Measurements from ENCODE around the gene VTA1.
"Not testable (repeated sequence)": the region's sequence is repeated elsewhere in the genome, so short reads cannot be mapped to it uniquely, and the experiment has no call there.

The VTA1 gene

DNA sequence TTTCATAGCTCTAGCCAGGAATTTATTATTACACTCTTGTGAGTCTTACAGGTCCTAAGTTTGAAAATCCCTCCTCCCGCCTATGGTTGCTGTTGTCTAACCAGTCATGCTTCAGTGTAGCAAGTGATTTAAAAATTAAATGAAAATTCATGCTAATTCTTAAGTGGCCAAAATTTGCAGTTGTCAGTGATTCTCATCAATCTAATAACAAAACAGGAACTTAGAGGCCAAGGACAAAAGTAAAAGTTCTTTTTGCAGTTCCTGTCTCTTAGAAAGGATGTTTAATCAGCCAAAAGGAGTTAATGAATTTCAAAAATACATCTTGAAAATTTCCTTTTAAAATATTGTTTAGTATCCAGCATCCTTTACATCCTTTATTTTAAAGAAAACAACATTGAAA, 36.3 kb downstream of the VTA1 start:
- H3K4me3 ChIP-seq: no peak overlapping the region
- no peaks in the 10 kb centered on the region for H3K27me3 ChIP-seq (ENCODE audit: low read depth)
- no peaks in the 10 kb centered on the region for H3K36me3 ChIP-seq (replicated peaks)
- in situ Hi-C loops (cut with MboI; ENCODE audit: low sequenced_read_pairs): no loop called here
- H3K9me3 ChIP-seq: no peaks in the 10 kb centered on the region
- DNase-seq (ENCODE audit: low spot score in 2 of 2): no peak
- peaks cover 13% of the 10 kb centered on the region for H3K4me1 ChIP-seq

DNA sequence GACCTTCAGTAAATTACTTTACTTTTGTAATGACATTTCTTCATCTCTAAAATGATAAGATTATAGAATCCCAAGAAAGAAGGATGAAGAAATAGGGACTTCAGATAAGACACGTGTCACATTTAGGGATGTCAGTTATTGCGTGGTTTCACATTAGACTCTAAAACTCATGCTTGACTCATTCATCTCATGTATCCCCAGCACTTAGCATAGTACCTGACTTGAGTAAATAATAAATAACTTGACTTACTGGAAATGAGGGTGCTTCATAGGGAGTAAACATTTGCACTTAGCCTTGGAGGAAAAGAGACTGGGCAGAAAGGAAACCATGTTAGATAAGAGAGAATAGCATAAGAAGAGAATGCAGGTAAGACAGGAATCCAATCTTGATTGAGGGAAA, 37.2 kb downstream of the VTA1 start:
- H3K4me3 ChIP-seq: no peak overlapping the region
- in situ Hi-C loops (cut with MboI; ENCODE audit: low sequenced_read_pairs): no loop called here
- H3K27me3 ChIP-seq (ENCODE audit: low read depth): no peaks in the 10 kb centered on the region
- H3K36me3 ChIP-seq (replicated peaks): no peaks in the 10 kb centered on the region
- DNase-seq (ENCODE audit: low spot score in 2 of 2): no peak
- H3K9me3 ChIP-seq: no peaks in the 10 kb centered on the region
- H3K4me1 ChIP-seq: peaks cover 13% of the 10 kb centered on the region

DNA sequence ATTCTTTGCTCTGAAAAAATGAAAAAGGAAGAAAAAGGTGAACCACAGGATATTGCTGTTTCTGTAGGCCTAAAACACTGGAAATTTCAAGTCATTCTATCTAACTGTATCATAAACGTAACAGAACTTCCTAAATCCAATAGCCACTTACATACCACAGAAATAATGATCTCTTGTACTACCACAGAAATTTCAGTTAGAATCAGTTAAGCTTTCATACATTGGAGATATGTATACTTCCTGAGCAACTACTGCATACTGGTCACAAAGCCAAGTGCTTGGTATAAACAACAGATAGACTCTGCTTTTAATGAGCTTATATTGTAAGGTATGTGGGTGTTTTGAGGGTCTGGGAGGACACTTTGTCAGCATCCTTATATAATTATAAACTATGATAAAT, 38.6 kb downstream of the VTA1 start:
- Histone ChIP-seq H3K27me3 (ENCODE audit: low read depth) (no peaks in the 10 kb centered on the region), H3K9me3 (no peaks in the 10 kb centered on the region), H3K4me1 (peaks cover 13% of the 10 kb centered on the region), H3K36me3 (replicated peaks) (0 out of 2 replicates have a peak, but pooled peaks cover 2% of the 10 kb centered on the region), H3K4me3 (no peak overlapping the region)
- in situ Hi-C loops (cut with MboI; ENCODE audit: low sequenced_read_pairs): no loop called here
- DNase-seq (ENCODE audit: low spot score in 2 of 2): no peak

DNA sequence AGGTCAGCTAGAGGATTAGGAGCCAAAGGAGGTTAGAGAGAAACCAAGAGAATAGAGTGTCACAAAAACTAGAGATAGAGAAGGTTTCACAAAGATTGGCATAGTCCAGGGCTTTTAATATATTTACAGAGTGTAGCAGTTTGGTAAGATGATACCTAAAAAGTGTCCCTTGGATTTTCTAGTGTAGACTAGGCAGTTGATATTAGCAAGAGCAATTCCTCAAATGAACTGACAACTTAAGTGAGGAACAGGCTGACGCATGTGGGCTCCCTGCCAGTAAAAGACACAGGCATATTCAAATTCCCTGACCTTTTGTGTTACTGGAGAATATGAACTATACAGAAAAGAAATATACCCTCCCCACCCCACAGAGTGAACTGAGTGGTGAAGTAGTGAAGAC, 40.1 kb downstream of the VTA1 start:
- 0 out of 2 replicates have a peak, but pooled peaks cover 3% of the 10 kb centered on the region for H3K36me3 ChIP-seq (replicated peaks)
- no peaks in the 10 kb centered on the region for H3K27me3 ChIP-seq (ENCODE audit: low read depth)
- DNase-seq (ENCODE audit: low spot score in 2 of 2): peak; percentile 43 to 59
- peaks cover 7% of the 10 kb centered on the region for H3K4me1 ChIP-seq
- in situ Hi-C loops (cut with MboI; ENCODE audit: low sequenced_read_pairs): no loop called here
- no peaks in the 10 kb centered on the region for H3K9me3 ChIP-seq
- H3K4me3 ChIP-seq: no peak overlapping the region

DNA sequence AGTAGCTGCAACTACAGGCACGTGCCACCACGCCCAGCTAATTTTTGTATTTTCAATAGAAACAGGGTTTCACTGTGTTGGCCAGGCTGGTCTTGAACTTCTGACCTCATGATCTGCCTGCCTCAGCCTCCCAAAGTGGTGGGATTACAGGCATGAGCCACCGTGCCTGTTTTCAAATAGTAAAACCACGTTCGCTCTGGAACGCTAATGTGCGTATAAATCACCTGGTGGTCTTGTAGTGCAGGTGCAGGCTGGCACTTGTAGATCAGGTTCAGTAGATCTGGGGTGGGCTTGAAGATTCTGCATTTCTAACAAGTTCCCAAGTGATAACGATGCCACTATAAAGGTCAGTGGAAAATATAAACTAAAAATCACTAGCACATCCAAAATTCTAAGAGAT, 41.3 kb downstream of the VTA1 start:
- DNase-seq (ENCODE audit: low spot score in 2 of 2); in situ Hi-C loops (cut with MboI; ENCODE audit: low sequenced_read_pairs): not testable (repeated sequence)

DNA sequence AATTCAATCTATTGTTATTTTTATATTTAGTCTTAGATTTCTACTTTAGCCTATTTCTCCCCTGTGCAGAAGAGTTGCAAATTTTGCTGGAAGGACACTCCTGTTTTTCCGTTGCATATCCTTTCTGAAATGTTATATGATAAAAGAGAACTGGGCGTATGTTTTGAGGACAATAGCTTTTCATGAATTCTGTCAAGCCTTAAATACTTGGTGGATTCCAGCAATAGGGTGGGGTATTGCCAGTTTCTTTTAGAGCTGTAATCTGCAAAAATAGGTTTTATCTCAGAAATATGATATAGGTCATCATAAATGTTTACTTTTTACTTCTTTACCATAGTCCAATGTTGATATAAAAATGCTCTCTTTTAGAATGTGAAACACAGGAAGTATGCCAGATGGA, 42.0 kb downstream of the VTA1 start:
- 0 out of 2 replicates have a peak, but pooled peaks cover 3% of the 10 kb centered on the region for H3K36me3 ChIP-seq (replicated peaks)
- peaks cover 6% of the 10 kb centered on the region for H3K4me1 ChIP-seq
- in situ Hi-C loops (cut with MboI; ENCODE audit: low sequenced_read_pairs): no loop called here
- H3K9me3 ChIP-seq: no peaks in the 10 kb centered on the region
- no peak for DNase-seq (ENCODE audit: low spot score in 2 of 2)
- no peaks in the 10 kb centered on the region for H3K27me3 ChIP-seq (ENCODE audit: low read depth)
- H3K4me3 ChIP-seq: no peak overlapping the region

More for the DNA sequence above, 41.3 kb downstream of the VTA1 start:
- not testable (repeated sequence) for H3K9me3 ChIP-seq; H3K27me3 ChIP-seq (ENCODE audit: low read depth); H3K4me1 ChIP-seq; H3K4me3 ChIP-seq; H3K36me3 ChIP-seq (replicated peaks)

DNA sequence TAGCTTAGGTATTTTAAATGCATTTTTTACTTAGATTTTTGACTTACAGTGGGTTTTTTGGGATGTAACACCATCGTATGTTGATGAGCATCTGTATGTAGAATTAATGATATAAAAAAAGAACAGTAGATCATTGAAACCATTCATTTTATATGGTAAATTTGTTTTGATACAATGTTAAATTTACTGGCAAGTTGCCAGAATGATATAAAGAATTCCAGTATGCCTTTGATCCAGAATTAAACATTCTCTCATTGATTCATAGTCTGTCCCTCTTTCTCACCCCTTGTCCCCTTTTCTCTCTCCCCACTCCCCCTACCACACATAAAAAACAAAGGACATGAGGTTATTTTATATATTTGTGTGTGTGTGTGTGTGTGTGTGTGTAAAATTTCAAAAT, 45.3 kb downstream of the VTA1 start:
- H3K4me3 ChIP-seq: no peak overlapping the region
- DNase-seq (ENCODE audit: low spot score in 2 of 2): no peak
- no peaks in the 10 kb centered on the region for H3K9me3 ChIP-seq
- H3K4me1 ChIP-seq: peaks cover 3% of the 10 kb centered on the region
- H3K36me3 ChIP-seq (replicated peaks): 0 out of 2 replicates have a peak, but pooled peaks cover 3% of the 10 kb centered on the region
- H3K27me3 ChIP-seq (ENCODE audit: low read depth): no peaks in the 10 kb centered on the region
- in situ Hi-C loops (cut with MboI; ENCODE audit: low sequenced_read_pairs): no loop called here

DNA sequence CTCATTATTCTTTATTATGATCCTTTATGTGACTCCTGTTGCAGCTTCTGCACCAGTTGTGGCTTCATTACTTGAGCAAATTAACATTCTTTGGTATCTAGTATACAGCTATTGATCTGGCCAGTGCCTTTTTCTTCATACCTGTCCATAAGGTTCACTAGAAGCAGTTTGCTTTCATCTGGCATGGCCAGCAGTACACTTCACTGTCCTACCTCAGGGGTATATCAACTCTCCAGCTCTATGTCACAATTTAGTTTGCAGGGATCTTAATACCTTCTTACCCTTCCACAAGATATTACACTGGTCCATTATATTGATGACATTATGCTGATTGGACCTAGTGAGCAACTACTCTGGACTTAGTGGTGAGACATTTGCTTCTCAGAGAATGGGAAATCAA, 46.6 kb downstream of the VTA1 start:
- Histone ChIP-seq H3K9me3 (no peaks in the 10 kb centered on the region), H3K36me3 (replicated peaks) (0 out of 2 replicates have a peak, but pooled peaks cover 3% of the 10 kb centered on the region), H3K27me3 (ENCODE audit: low read depth) (no peaks in the 10 kb centered on the region), H3K4me1 (no peaks in the 10 kb centered on the region), H3K4me3 (no peak overlapping the region)
- no peak for DNase-seq (ENCODE audit: low spot score in 2 of 2)
- in situ Hi-C loops (cut with MboI; ENCODE audit: low sequenced_read_pairs): no loop called here

DNA sequence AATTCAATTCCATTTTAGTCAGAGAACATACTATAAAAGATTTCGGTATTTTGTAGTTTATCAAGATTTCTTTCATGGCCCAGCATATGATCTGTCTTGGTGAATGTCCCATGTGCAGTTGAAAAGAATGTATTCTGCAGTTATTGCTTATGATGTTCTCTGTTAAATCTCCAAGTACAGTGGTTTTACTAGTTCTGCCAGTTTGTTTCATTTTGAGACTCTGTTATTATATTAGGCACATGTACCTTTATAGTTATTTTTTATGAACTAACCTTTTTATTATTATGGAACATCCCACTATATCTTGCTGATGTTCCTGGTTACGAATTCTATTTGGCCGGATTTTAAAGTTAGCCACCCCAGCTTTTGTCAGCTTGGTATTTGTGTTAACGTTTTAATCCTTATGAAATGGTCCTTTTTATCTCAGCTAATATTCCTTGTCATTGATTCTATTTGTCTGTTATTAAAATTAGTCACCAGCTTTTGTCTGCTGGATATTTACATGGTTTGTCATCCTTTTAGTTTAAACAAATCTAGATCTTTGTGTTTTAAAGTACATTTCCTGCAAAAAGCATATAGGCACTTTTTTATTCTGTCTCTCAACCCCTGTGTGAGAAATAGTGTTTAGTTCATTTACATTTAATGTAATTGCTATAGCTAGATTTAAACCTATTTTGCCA, 48.9 kb downstream of the VTA1 start:
- H3K4me3 ChIP-seq: no peak overlapping the region
- H3K4me1 ChIP-seq: no peaks in the 10 kb centered on the region
- no peaks in the 10 kb centered on the region for H3K9me3 ChIP-seq
- DNase-seq (ENCODE audit: low spot score in 2 of 2): no peak
- no peaks in the 10 kb centered on the region; the same call in 1 of the 2 replicates for H3K36me3 ChIP-seq (replicated peaks)
- in situ Hi-C loops (cut with MboI; ENCODE audit: low sequenced_read_pairs): no loop called here
- no peaks in the 10 kb centered on the region for H3K27me3 ChIP-seq (ENCODE audit: low read depth)

DNA sequence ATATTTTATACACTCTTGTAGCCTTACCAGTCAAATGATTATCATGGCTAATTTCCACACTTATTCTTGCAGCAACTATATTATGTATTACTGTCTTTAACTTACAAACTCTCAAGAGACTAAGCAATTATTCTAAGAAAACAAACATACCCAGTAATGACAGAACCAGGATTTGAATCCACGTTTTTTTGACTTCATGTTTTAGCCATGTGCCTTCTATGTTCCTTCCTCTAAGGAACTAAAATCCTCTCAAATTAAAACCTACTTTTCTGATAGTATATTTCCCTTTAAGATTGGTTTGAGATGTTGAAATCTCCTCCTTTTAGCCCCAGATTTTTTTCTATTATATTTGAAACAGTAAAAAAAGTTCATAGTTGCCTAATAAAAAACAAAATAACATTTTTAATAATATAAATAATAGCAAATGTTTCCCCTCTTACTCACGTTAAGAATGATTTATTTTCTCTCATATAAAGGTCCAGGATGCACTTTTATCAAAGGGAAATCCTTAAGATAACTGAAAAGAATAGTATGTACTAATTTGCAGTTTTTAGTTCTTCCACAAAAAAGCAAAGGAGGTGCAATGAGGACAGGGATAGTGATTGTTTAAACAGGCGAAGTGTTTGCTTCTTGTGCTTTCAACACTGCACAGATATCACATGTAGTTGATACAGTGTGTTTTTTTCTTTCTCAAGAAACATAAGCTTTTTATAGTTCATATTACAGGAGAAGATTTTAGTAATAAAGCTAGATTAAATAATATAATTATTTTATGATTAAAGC, 54.0 kb downstream of the VTA1 start:
- peaks cover 8% of the 10 kb centered on the region for H3K36me3 ChIP-seq (replicated peaks)
- no peak overlapping the region for H3K4me3 ChIP-seq
- no peaks in the 10 kb centered on the region for H3K4me1 ChIP-seq
- no peaks in the 10 kb centered on the region for H3K9me3 ChIP-seq
- in situ Hi-C loops (cut with MboI; ENCODE audit: low sequenced_read_pairs): no loop called here
- no peaks in the 10 kb centered on the region for H3K27me3 ChIP-seq (ENCODE audit: low read depth)
- DNase-seq (ENCODE audit: low spot score in 2 of 2): no peak

DNA sequence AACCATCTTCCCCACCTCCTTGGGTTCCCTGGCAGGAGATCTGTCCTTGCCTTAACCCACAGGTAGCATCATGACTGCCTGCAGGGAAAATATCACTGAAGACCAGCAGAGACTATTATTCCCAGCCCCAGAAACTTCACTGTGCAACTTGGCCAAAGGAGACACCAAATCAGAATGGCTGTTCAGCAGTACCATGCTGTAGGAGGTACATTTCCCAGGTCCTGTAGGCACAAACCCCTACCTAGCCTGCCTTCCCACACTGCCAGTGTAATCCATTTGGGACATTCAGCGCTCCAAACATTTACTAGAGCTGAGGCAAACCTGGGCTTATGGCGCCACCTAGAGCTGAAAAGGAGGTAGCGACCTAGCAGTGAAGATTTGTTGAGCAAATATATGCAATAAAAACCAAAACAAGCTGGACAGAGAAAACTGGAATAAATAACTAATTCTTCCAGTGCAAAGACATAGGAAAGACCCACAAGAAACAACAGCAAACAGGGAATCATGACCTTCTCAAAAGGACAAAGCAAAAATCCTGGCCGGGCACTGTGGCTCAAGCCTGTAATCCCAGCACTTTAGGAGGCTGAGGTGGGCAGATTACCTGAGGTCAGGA, 60.3 kb downstream of the VTA1 start:
- peak; percentile 25 to 73 for DNase-seq (ENCODE audit: low spot score in 2 of 2)
- in situ Hi-C loops (cut with MboI; ENCODE audit: low sequenced_read_pairs): no loop called here
- no peaks in the 10 kb centered on the region for H3K9me3 ChIP-seq
- no peaks in the 10 kb centered on the region for H3K27me3 ChIP-seq (ENCODE audit: low read depth)
- H3K36me3 ChIP-seq (replicated peaks): peaks cover 11% of the 10 kb centered on the region
- no peaks in the 10 kb centered on the region for H3K4me1 ChIP-seq
- no peak overlapping the region for H3K4me3 ChIP-seq

DNA sequence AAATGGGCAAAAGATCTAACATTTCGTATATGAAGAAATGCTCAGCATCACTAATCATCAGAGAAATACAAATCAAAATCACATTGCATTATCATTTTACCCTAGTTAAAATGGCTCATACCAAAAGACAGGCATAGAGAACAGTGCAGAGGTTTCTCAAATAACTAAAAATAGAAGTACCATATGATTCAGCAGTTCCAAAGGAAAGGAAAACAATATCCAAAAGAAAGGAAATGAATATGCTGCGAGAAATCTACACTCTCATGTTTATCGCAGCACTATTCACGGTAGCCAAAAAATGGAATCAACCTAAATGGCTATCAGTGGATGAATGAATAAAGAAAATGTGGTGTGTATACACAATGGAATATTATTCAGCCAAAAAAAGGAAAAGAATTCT, 63.5 kb downstream of the VTA1 start:
- no peaks in the 10 kb centered on the region for H3K27me3 ChIP-seq (ENCODE audit: low read depth)
- DNase-seq (ENCODE audit: low spot score in 2 of 2): no peak
- no peak overlapping the region for H3K4me3 ChIP-seq
- no peaks in the 10 kb centered on the region for H3K4me1 ChIP-seq
- peaks cover 6% of the 10 kb centered on the region; the same call in 1 of the 2 replicates for H3K36me3 ChIP-seq (replicated peaks)
- H3K9me3 ChIP-seq: no peaks in the 10 kb centered on the region
- in situ Hi-C loops (cut with MboI; ENCODE audit: low sequenced_read_pairs): no loop called here

DNA sequence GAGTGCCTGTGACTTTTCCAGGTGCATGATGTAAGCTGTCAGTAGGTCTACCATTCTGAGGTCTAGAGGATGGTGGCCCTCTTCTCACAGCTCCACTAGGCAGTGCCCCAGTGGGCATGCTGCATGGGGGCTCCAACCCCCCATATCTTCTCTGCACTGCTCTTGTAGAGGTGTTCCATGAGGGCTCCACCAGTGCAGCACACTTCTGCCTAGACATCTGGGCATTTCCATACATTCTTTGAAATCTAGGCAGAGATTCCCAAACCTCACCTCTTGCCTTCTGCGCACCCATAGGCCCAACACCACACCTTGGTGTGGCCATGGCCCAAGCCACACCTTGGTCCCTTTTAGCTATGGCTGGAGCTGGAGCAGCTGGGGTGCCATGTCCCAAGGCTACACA, 66.3 kb downstream of the VTA1 start:
- in situ Hi-C loops (cut with MboI; ENCODE audit: low sequenced_read_pairs): no loop called here
- DNase-seq (ENCODE audit: low spot score in 2 of 2): no peak
- Histone ChIP-seq H3K36me3 (replicated peaks) (0 out of 2 replicates have a peak, but pooled peaks cover 3% of the 10 kb centered on the region), H3K9me3 (no peaks in the 10 kb centered on the region), H3K27me3 (ENCODE audit: low read depth) (no peaks in the 10 kb centered on the region), H3K4me3 (no peak overlapping the region), H3K4me1 (no peaks in the 10 kb centered on the region)

DNA sequence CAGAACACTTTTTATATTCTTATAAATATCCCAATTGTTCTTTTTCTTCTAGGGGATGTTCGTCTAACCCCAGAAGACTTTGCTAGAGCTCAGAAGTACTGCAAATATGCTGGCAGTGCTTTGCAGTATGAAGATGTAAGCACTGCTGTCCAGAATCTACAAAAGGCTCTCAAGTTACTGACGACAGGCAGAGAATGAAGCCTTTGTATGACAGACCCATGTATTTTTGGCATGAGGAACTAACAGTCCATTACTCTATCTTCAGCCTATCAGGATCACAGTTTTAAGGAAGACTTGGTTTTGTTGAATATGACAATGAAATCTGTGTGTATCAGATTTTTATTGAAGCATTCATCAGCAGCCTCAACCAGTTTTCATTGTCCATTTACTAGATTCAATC, 71.4 kb downstream of the VTA1 start:
- no peak for DNase-seq (ENCODE audit: low spot score in 2 of 2)
- in situ Hi-C loops (cut with MboI; ENCODE audit: low sequenced_read_pairs): no loop called here

More for the DNA sequence above, 71.4 kb downstream of the VTA1 start:
- H3K4me1 ChIP-seq: no peaks in the 10 kb centered on the region
- no peaks in the 10 kb centered on the region for H3K9me3 ChIP-seq
- H3K27me3 ChIP-seq (ENCODE audit: low read depth): no peaks in the 10 kb centered on the region
- H3K36me3 ChIP-seq (replicated peaks): no peaks in the 10 kb centered on the region
- H3K4me3 ChIP-seq: no peak overlapping the region

All from HAP-1 (cell line).